Kidney capillary endothelial cell (primary cell): ENCODE results near the gene FAXC.
"Not testable (repeated sequence)": the region's sequence is repeated elsewhere in the genome, so short reads cannot be mapped to it uniquely, and the experiment has no call there.

Experiments
- DNase-seq: peaks from one replicate; pipeline ENCODE4 v3.0.0-alpha.2; 2018; ENCODE audit warnings: low spot score

Gene FAXC

DNA sequence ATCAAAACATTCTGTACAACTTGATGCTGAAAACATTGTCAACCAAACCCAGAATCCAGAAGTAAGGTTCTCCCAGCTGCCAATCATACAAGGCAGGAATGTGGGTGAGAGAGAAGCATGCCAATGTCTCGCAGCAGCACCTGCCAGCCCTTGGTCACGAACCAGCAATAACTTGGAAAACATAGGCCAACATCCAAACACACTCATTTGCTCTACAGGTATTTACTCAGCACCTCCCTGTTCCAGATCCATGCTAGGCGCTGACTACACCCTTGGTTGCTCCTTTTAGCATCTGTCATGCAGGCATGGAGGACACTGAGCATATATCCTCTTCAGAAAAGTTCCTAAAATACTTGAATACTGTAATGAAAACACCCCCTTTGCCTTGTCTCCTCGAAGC is 63.6 kb downstream of the FAXC start:
- no peak for DNase-seq

DNA sequence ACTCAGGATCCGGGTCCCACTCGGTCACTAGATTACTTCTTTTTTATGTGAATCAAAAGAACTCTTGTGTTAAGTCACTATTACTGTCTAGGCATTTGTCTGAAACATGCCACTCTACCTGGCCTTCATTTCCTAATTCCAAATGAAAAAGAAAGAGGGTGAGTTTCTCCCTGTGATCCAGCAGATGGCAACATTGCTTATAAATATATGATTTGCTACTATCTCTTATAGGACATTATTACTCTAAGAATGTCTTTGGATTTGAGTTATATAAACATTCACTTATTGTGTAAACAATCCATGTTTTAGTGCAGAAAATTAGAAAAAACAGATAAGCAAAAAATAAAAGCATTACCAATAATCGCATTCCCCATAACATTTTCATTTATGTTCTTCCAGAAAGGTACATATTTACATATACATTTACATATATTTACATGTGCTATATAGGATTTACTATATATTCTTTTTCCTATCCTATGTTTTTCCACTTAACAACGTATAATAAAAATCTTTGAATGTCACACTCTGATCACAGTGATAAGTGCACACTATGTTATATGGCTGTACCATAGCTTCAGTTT is 66.9 kb downstream of the FAXC start:
- DNase-seq: peak; percentile 55

DNA sequence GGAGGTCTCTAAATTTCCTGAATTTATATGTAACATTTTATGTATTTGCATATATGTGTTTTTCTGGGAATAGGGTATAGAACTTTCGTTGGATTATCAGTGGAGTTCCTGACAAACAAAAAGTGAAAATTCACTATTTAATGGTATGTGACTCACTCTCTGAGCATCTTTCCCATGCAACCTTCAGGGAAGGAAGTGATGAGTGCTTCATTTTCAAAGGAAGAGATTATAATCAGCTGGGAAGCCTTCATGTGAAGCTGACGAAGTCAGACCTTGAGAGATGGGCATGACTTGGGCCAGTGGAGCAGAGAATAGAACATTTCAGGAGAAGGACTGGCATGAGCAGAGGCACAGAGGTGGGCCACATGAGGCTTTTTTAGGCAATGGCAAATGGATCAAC is 72.7 kb downstream of the FAXC start:
- peak; percentile 68 for DNase-seq

GRCh38 chr6:99270826-99271225 is 78.6 kb downstream of the FAXC start:
- no peak for DNase-seq

- no peak for DNase-seq
Observed at GRCh38 chr6:99270030-99270429, 79.4 kb downstream of the FAXC start.

DNA sequence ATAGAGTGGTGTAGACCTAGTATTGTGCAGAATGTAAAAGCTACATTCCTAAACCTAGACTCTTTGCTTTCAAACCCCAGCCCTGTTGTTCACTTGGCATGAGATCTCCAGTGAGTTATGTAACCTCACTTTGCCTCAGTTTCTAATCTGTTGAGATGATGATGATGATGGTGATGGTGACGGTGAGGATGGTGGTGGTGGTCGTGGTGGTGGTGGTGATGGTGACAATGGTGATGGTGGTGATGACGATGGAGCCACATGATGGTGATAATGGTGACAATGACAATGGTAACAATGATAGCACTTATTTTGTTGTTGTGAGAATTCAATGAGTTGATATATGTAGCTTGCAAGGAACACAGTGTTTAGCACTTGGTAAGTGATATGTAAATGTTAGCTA is 80.3 kb downstream of the FAXC start:
- DNase-seq: no peak

DNA sequence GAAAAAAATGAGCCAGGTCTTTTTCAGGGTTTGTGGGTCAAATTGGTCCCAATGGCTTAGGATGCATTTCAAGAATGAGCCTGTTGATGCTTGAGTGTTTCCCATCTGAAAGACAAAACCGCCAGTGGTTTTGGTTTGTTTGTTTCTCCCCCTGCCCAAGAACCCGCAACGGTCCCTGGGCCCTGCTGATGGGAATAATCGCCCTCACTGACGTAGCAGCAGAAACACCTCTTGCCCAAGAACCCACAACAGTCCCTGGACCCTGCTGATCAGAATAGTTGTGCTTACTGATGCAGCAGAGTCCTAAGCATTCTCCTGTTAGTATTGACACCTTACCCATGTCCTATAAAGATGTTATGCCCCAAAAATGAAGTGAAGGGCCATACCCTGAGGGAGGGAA is 82.5 kb downstream of the FAXC start:
- DNase-seq: not testable (repeated sequence)

- not testable (repeated sequence) for DNase-seq
Observed at GRCh38 chr6:99265447-99265846, 84.0 kb downstream of the FAXC start.

DNA sequence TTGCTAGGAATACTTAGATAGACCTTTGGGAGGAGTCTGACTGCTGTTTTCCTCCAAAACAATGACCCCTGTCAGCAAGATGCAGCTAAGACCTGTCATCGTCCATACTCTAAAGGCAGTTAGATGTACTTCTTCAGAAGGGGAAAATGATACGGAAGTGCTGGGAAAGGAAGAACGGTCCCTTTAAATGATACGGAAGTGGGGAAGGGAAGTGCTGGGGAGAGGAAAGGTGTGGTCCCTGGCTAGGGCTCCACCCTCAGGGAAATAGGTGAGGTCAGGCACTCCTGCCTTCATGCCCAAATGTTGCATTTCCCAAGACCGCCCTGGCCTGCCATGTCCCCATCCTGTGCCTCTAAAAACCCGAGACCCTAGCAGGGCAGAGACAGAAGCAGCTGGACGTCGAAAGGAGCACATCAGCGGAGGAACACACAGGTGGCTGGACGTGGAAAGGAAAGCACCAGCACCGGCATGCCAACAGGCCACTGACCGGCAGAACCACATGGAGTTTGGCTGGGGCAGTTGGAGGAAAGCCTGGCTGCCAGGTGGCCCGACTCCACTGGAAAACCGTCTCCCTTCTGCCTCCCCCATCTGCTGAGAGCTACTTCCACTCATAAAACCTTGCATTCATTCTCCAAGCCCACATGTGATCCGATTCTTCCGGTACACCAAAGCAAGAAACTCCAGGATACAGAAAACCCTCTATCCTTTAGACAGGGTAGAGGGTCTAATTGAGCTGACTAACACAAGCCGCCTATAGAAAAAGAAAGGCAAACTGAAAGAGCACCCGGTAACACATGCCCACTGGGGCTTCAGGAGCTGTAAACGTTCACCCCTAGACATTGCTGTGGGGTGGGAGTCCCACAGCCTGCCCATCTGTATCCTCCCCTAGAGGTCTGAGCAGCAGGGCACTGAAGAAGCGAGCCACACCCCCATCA is 94.6 kb downstream of the FAXC start:
- DNase-seq: no peak

DNA sequence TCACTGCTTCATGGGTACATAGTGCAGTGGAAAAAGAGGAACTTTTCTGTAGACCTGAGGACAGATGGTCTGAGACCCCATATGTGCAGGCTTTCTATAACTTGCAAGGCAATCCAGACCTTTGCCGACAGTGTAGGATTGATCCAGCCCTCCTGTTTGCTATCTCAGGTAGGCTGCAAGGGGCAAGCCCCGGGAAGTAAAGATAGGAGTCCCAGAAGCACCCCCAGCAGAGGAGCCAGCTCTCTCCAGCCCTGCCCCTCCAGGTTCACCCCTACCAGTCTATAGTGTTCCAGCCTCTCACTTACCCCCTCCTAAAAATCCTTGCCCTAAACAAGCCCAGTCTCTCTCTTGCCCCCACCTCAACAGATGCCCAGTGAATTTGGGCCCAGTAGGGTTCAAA is 96.2 kb downstream of the FAXC start:
- DNase-seq: no peak

DNA sequence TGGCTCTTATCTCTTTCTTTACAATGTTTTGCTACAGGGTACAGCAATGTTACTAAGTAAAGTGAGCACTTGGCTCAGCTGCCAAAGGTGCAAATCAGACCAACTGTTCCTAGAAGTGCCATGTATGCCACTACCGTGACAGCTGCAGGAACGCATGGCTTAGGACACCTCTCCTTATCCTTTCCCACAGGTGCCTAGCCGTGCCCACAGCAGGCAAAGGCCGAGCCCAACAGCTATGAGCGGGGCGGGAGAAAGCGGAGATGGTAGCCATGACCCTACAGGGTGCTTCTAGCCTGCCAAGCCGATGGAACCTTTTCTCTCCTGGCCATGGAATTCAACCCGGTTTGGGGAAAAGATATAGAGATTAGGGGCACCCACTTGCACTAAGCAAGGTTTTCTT is 97.1 kb downstream of the FAXC start:
- no peak for DNase-seq

GRCh38 chr6:99250476-99250875 is 99.0 kb downstream of the FAXC start:
- DNase-seq: no peak

- DNase-seq: no peak
Observed at GRCh38 chr6:99246602-99247001, 102.9 kb downstream of the FAXC start.

DNA sequence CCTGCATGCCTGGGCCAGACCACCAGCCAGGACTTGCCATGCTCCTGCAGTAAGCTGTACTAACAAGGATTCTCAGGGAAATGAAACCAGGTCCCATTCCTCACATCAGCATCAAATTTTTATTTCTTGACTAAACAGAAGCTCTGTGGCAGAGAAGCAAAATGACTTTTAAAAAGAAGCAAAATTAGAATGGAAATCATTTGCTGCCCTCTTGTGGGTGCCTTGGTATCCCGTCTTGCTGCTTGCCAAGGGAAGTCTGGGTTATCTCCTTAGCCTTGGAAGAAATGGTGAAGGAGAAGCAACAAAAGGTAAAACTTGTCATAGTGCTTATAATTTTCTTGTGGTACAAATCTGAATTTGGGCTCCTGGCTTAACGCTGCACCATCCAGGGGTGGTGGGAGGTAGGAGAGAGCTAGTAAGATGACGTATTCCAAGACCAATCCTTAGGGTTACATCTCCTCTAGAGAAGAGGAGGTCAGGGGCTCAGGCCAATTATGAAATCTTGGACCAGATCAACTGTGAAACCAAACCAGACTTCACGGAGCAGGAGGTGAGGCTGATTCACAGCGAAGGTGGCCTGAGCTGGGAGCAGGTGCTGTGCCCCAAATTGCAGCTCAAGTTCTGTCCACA is 107.5 kb downstream of the FAXC start:
- DNase-seq: peak; percentile 21

DNA sequence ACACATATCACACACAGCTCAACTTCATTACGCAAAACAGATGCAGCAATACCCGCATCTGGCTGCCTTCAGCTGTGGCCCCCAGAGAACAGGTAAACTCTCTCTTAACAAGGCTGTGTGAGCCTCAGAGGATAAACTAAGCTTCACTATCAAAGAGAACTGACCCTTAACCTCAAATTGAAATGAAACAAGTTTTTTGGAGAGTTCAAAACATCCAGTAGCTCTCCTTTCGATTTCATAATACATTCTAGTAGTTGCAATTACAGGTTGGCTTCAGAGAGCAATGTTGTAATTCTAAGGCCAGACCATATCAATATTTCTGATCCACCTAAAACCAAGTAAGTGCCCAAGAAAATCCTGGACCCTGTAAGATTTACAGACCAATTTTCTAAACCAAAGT is 113.5 kb downstream of the FAXC start:
- no peak for DNase-seq

- DNase-seq: no peak
Observed at GRCh38 chr6:99233219-99233618, 116.3 kb downstream of the FAXC start.

DNA sequence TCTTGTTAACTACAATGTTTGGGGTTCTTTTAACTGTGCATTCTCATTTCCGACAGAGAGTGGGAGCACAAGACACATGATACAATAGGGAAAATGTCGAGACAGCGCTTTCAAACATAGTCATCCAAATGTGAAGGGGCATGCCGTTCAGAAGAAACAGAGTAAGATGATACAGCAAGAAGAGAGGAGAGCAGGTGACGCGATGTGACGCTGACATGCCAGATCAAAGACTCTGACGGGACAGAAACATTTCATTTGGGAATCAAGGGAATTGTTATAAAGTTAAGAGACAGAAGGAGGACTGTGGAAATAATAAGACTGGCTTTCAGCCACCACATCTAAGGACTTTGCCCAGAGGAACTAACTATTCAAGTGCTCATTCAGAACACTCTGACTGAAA is 117.4 kb downstream of the FAXC start:
- DNase-seq: no peak

GRCh38 chr6:99225172-99225571 is 124.3 kb downstream of the FAXC start:
- no peak for DNase-seq
